Dermis blood vessel endothelial cell (primary cell): ENCODE measurements around the gene ZNF652. TPM values are rescaled to one million over a fixed set of nuclear protein-coding genes. Genes with fewer than 3 reads are reported as not detected.
A peak's percentile ranks its signal among the peaks of the same experiment; 100 is the strongest.

Source experiments
- DNase-seq: peaks from one replicate; pipeline ENCODE4 v3.0.0; 2010
- total RNA-seq: library from RNA; depleted of rRNA; stranded (reverse); fragments of >200 nt; gene quantifications from 2 replicates; pipeline ENCODE4 v1.2.3, GENCODE V29; 2014

ZNF652 gene
- total RNA-seq, 1 donor from 2014 or later, result 11.4 TPM

- no peak for DNase-seq
Measured at GRCh38 chr17:49356320-49356719, 5.7 kb downstream of the ZNF652 start.

GRCh38 chr17:49353607-49354006, 8.4 kb downstream of the ZNF652 start:
- no peak for DNase-seq

DNA sequence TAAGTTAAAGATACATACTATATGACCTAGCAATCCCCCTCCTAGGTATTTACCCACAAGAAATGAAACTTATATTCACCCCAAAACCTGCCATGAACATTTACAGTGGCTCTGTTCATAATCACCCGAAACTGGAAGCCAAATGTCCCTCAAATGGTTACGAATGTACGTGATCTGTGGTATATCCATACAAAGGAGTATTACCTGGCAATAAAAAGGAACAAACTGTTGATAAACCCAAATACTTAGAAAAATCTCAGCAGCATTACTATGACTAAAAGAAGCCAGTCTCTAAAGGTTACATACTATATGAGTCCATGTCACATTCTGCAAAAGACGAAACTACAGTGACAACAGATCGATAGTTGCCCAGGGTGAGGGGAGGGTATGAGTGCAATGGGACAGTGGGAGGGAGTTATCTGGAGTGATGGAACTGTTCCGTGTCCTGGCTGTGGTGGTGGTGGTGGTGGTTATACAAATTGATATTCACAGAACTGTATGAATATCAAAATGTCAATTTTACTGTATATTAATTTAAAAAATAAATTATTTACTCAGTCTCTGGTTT, 9.4 kb downstream of the ZNF652 start:
- DNase-seq, result no peak

- DNase-seq, result no peak
Measured at GRCh38 chr17:49351572-49352140, 10.4 kb downstream of the ZNF652 start.

GRCh38 chr17:49349541-49349940, 12.5 kb downstream of the ZNF652 start:
- DNase-seq, result no peak

- DNase-seq, result peak; percentile 17
Measured at GRCh38 chr17:49344914-49345313, 17.1 kb downstream of the ZNF652 start.

DNA sequence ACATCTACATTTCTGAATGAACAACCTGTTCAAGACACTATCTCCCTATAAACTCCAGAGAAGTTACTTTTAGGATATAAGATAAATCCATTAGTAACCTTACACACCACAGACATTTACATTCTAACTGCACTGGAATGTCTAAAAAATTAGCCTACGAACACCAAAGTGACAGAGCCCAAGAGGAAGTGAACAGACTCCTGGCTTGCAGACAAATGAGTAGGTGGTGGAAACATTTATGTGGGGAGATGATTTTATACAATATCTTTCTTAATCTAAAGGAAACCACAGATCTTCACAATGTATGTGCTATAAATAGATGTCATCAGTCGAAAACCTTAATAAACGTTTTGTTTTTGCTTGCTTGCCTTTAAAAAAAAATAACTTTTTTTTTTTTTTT, 18.8 kb downstream of the ZNF652 start:
- DNase-seq, result peak; percentile 31

DNA sequence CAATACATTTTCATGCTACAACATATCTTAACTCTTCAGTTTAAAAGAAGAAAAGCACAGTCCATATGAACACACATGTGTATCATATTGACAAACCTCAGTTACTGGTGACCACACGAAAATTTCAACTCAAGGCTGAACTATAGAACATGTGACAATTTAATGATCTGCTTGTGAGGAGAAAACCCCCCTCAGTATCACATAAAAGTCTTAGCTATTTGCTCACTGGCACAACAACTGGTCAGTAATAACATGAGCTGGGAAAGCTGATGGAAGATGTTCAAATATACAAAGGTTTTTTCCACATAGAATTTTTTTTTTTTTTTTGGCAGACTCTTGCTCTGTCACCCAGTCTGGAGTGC, 19.5 kb downstream of the ZNF652 start:
- DNase-seq, result no peak

- DNase-seq, result no peak
Measured at GRCh38 chr17:49341356-49341755, 20.7 kb downstream of the ZNF652 start.

GRCh38 chr17:49339354-49339753, 22.7 kb downstream of the ZNF652 start:
- no peak for DNase-seq

DNA sequence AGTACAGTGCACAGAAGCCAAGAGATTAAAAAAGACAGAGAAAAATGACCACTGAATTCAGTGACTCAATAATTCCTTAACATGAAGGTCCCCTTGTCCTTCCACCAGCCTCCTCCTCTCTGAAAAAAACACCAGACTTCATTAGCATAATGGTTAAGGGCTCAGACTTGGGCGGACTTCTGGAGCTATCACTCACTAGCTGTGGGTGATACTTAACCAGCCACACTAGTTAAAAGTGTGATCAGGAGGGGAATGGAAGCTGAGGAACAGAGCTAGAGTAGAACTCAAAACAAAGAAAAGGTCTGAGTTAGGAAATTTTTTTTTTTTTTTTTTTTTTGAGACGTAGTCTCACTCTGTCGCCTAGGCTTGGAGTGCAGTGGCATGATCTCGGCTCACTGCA, 23.2 kb downstream of the ZNF652 start:
- no peak for DNase-seq

DNA sequence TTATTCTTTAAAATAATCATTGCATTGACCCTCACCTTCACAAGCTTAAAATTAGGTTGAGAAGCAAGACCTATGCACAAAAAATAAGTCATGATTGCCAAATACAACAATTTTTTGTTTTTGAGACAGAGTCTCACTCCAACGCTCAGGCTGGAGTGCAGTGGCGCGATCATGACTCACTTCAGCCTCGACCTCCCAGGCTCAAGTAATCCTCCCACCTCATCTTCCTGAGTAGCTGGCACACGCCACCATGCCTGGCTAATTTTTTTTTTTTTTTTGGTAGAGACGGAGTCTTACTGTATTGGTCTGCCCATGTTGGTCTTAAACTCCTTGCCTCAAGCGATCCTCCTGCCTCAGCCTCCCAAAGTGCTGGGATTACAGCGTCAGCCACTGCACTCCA, 24.2 kb downstream of the ZNF652 start:
- peak; percentile 41 for DNase-seq

- DNase-seq, result no peak
Measured at GRCh38 chr17:49334744-49335512, 27.1 kb downstream of the ZNF652 start.

DNA sequence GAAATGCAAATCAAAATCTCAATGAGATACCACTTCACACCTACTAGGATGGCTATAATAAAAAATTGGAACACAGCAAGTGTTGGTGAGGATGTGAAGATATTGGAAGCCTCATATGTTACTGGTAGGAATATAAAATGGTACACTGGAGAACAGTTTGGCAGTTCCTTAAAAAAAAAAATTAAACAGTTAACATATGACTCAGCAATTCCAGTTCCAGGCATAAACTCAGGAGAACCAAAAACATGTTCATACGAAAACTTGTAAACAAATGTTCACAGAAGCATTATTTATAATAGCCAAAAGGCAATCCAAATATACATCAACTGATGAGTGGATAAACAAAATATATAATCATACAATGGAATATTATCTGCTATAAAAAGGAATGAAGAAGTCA, 28.2 kb downstream of the ZNF652 start:
- no peak for DNase-seq

DNA sequence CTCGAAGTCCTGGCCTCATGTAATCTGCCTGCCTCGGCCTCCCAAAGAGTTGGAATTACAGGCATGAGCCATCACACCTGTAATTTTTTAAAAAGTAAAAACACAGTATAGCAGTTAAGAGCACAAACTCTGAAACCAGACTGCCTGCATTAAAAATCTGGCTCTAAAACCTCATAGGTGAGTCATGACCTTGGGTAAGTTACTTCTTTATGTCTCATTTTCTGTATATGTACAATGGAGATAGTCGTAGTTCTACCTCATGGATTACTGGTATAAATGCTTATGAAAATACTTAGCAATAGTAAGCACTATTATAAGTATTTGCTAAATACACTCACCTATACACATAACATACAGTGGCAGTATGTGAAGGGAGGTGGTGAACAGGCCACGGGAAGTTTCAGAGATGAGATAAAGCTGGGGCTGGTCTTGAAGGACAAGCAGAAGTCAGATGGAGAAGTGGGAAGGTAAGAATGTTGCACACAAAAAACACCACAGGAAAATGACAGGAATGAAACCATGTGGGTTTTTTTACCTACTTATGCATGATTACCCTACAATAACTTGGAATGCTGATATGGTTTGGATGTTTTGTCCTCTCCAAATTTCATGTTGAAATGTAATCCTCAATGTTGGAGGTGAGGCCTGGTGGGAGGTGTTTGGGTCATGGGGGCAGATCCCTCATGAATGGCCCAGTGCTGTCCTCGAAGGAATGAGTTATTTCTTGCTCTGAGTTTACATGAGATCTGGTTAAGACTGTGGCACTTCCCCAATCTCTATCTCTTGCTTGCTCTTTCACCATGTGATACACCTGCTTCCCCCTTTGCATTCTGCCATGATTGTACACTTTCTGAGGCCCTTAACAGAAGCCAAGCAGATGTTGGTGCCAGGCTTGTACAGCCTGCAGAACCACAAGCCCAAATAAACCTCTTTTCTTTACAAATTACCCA, 33.9 kb downstream of the ZNF652 start:
- DNase-seq, result no peak

DNA sequence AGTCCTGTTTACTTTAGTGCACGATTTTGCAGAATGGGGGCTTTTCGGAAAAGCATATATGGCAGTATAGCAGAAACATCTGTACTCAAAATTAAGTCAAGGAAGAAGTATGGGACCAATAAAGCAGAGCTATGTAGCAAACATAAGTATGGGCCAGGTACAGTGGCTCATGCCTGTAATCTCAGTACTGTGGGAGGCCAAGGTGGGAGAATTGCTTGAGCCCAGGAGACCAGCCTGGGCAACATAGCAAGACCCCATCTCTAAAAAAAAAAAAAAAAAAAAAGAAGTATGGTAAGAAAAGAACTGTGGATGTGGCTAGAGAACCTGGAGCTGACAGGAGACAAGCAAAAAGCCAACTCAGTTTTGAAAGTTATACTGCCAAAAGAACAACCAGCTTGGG, 36.1 kb downstream of the ZNF652 start:
- DNase-seq, result no peak

DNA sequence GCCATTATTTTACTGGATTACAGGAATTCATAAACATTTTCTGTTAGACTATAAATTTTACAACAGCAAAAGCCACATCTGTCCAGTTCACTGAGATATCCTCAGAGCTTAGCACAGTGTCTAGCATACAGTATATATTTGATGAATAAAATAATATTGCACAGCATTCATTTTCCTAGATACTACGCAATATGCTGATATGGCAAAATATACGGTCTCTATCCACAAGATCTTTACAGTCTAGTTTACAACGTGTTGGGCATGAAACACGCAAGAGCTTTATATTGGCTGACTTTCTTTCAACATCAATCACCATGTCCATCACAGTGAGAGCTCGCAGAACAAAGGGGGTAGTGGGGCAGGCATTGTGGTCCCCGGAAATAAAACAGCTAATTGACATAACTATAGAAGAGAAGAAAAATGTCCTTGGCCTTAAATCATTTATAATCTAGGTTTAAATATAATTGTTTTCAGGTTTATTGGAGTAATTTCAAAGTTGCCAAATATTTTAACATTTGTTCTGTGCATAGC, 43.5 kb downstream of the ZNF652 start:
- no peak for DNase-seq

DNA sequence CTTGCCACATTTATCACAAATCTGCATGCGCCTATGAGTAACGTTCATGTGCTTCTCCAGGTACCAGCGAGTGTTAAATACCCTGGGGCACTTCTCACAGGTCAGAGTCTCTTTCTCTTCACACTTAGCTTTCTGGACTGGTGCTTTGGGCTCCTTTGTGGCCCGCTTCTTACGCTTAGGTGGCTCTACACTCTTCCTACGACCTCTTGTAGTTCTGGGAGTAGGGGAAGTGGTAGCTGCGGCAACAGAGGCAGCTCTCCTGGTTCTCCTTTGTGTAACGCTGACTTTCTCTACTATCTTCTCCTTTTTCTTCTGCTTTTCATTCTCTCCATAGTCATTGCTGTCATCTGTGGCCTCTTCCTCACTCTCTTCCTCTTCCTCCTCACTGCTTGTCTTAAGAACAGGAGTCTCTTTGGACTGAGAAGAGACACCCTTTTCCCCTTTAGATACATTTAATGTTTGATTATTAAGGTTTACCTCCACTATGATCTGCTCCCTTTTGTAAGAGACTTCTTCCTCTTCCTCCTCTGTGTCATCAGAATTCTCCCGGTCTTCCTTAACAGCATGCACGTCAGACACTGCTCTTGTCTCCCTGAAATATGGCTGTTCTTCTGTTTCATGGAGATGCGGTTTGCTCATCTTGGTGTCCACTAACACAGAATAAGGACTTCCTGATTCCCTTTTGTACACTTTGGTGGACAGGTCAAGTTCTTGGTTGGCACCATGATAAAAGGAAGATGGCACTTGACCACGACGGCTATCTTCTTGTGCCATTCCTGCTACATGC, 45.0 kb downstream of the ZNF652 start:
- DNase-seq, result no peak

- peak; percentile 4 for DNase-seq
Measured at GRCh38 chr17:49316258-49316570, 45.8 kb downstream of the ZNF652 start.

DNA sequence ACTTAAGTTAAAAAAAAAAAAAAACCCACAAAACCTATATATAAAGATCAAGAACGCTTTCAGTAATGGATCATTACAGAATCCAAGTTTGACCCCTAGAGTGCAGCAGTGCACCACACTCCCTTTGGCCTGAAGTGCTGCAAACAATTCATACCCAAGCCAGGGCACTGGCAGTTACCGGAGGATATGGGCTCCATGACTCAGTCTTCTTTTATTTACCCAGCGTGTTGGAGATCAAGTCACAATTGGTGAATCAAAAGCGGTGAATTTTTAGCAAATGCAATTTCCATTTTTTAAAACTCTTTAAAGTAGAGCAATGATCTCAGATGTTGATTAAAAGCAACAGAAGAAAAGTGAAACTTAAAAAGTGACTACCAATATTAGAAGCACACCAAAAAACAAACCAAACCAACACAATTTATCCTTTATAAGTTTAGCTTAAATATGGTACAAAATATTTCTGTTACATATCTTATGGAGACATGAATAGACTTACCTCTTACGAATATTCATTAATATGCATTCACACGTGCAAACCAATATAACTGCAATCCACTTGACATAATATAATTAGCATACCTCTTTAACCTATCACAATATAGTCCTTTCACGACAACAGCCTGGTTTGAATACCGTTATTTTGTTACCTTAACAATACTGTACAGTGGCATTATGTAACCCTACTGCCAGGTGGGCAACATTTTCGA, 46.3 kb downstream of the ZNF652 start:
- peak; percentile 94 for DNase-seq

DNA sequence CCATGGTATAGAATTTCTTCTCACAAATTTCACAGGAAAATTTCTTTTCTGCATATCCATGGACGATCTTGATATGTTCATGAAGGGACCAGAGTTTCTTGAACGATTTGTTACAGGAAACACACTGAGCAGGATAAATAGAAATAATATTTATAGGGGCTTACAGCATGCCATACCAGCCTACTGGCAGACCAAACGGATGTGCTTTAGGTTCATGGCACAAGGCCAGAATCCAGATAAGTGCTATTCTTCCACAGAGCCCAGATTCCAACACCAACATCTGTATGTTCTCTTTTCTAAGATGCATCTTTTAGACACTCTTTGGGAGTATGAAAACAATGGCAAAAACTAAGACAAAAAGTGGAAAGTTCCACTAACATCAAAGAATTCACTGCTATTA, 49.3 kb downstream of the ZNF652 start:
- DNase-seq, result peak; percentile 14

DNA sequence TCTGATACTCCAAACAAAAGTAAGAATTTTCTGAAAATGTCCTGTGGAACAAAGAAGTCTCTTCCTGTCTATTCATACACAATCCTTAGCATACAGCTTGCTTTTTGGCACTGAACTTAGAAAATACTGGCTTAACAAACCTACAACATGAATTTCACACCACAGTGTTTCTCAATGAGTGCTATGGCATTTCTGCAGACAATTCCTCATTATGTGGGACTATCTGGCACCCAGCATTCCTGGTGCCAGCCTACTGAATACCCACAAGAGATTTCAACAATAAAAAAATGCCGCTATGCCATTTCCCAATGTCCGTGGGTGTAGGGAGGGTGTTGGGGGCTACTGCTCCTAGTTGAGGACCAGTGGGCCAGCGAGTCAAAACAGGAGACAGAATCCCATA, 62.1 kb downstream of the ZNF652 start:
- DNase-seq, result no peak
